SU-DHL-6 (cell line): ENCODE data around the gene LILRA2.

Experiments
- CTCF ChIP-seq: fragments of 200-600 bp; sonication (generic); IDR thresholded peaks from one replicate; pipeline ENCODE4 v1.5.1; 2017; ENCODE audit warnings: antibody characterized with exemption, mild to moderate bottlenecking, low read length, moderate library complexity; ENCODE audit not compliant: insufficient read depth, poor library complexity, severe bottlenecking
- EZH2phosphoT487 ChIP-seq: fragments of 200-600 bp; sonication (generic), shearing (Covaris generic); conservative IDR thresholded peaks from 2 replicates; pipeline ENCODE4 v1.6.1; 2018; ENCODE audit warnings: mild to moderate bottlenecking, antibody characterized with exemption, low read length, moderate library complexity, mixed read lengths

GRCh38 chr19:54551293-54551692 lies 22.3 kb upstream of the LILRA2 start:
- TF ChIP-seq CTCF (no peak), EZH2phosphoT487 (no peak)
